DOHH2 (cell line): ENCODE results near the gene RYR2.

Source experiments
- EZH2phosphoT487 ChIP-seq: fragments of 200-600 bp; sonication (generic); IDR thresholded peaks from 2 replicates; pipeline ENCODE4 v1.6.1; 2017; ENCODE audit warnings: borderline replicate concordance, mild to moderate bottlenecking, antibody characterized with exemption, low read length, moderate library complexity, mixed read lengths
- TF ChIP-seq, protein P1 (sequence below): fragments of 200-600 bp; sonication (generic); IDR thresholded peaks from one replicate; pipeline ENCODE4 v1.5.1; 2014; ENCODE audit warnings: antibody characterized with exemption, mild to moderate bottlenecking, low read depth, low read length; ENCODE audit not compliant: poor library complexity, severe bottlenecking

DNA sequence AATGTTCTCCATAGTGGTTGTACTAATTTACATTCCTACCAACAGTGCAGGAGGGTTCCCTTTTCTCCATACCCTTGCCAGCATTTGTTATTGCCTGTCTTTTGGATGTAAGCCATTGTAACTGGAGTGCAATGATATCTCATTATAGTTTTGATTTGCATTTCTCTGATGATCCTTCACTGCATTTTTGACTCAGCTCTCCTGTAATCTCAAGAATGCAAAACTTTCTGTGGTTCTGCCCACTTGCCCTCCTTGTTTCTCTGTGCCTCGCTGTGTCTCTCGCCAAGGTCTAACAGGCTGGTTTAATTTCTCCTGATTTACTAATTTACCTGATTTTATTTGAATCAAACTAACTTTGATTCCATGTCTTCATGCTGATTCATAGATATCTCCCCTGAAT lies 440.8 kb downstream of the RYR2 start:
- TF ChIP-seq, protein P1, sequence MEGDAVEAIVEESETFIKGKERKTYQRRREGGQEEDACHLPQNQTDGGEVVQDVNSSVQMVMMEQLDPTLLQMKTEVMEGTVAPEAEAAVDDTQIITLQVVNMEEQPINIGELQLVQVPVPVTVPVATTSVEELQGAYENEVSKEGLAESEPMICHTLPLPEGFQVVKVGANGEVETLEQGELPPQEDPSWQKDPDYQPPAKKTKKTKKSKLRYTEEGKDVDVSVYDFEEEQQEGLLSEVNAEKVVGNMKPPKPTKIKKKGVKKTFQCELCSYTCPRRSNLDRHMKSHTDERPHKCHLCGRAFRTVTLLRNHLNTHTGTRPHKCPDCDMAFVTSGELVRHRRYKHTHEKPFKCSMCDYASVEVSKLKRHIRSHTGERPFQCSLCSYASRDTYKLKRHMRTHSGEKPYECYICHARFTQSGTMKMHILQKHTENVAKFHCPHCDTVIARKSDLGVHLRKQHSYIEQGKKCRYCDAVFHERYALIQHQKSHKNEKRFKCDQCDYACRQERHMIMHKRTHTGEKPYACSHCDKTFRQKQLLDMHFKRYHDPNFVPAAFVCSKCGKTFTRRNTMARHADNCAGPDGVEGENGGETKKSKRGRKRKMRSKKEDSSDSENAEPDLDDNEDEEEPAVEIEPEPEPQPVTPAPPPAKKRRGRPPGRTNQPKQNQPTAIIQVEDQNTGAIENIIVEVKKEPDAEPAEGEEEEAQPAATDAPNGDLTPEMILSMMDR: no peak
- no peak for TF ChIP-seq EZH2phosphoT487
